GM19023 (cell line): ENCODE results near the gene HNRNPUL2.
A peak's percentile ranks its signal among the peaks of the same experiment; 100 is the strongest.
"Not testable (repeated sequence)": the region's sequence is repeated elsewhere in the genome, so short reads cannot be mapped to it uniquely, and the experiment has no call there.

Experiments used
- ATAC-seq: cut with Tn5 transposase; IDR thresholded peaks from one replicate; pipeline ENCODE4 v1.9.1; 2021; ENCODE audit warnings: mild to moderate bottlenecking, moderate library complexity; ENCODE audit not compliant: unreplicated experiment

HNRNPUL2 gene

DNA sequence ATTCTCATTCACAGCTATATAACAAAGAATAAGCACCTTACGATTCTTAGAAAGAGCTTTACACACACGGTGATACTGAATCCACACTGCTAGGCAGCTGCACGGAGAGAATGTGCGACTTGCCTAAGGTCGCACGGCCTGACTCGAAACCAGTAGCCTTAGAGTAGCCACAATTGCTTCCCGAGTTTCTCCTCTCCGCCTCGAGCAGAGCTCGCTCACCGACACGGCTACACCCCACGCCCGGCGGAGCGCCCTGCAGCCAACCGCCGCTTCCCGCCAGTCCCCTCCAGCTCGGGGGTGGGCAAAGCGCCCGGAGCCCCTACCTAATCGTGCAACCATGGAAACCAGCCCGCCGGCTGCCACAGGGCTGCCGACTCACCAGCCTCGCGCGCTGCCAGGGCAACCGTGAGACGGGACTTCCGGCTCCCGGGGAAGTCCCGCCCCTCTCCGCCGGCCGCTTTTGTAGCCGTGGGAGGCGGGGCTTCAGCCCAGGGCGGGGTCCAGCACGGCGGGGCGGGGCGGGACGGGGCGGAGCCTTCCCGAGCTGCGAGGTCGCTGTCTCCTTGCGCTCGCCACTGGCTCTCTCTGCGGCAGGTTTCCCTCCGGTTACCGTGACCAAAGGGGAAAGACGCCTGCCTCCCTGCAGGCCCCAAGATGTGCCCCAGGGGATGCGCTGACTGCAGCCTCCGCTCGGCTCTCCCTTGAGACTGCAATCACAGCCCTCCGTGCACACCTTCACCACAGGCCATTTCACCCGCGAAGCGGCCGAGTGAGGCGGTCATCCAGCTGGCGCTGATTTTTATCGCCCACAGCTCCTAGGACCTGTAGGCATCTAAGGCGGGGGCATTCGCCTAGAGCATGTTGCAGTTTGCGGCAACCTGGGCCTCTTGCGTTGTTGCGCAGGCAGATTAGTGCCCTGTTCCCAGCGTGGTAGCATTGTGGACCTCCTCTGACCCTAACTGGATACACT is 21.1 kb downstream of the HNRNPUL2 start:
- peak; percentile 55 for ATAC-seq

DNA sequence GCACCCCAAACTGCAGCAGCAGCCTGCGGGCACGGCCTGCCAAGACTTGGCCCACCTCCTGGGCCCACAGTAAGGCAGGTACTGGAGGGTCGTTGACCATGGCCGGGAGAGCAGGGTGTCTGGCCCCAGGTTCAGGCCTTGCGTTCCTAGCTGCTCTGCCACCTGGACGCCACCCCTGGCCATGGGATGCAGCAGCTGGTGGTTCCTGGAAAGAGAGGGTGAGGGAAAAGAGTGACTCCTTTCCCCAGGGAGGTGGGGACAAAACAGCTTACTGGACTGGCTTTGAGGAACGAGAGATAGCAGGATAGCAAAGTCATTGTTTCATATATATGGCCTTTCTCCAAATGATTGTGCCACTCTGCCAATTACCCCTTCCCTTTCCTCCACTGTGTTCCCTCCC is 21.8 kb downstream of the HNRNPUL2 start:
- no peak for ATAC-seq

DNA sequence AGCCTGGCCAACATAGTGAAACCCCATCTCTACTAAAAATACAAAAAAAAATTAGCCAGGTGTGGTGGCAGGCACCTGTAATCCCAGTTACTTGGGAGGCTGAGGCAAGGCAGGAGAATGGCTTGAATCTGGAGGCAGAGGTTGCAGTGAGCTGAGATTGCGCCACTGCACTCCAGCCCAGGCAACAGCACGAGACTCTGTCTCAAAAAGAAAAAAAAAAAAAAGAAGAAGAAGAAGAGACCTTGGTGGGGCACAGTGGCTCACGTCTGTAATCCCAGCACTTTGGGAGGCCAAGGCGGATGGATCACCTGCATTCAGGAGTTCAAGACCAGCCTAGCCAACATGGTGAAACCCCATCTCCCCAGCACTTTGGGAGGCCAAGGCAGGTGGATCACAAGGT is 23.3 kb downstream of the HNRNPUL2 start:
- not testable (repeated sequence) for ATAC-seq

DNA sequence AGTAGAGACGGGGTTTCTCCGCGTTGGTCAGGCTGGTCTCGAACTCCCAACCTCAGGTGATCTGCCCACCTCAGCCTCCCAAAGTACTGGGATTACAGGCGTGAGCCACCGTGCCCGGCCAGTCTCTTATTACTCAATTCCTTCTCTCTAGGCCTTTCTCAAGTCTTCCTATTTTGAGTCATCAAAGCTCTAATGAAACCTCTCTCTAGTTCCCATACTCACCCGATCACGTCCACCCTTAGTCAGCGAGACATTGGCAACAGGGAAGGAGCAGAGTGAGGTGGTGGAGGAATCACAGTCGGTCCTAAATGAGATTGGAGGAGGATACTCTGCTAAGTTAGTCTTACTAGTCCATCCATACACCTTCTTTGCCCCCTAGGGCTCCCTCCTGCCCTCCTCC is 25.0 kb downstream of the HNRNPUL2 start:
- ATAC-seq: no peak

DNA sequence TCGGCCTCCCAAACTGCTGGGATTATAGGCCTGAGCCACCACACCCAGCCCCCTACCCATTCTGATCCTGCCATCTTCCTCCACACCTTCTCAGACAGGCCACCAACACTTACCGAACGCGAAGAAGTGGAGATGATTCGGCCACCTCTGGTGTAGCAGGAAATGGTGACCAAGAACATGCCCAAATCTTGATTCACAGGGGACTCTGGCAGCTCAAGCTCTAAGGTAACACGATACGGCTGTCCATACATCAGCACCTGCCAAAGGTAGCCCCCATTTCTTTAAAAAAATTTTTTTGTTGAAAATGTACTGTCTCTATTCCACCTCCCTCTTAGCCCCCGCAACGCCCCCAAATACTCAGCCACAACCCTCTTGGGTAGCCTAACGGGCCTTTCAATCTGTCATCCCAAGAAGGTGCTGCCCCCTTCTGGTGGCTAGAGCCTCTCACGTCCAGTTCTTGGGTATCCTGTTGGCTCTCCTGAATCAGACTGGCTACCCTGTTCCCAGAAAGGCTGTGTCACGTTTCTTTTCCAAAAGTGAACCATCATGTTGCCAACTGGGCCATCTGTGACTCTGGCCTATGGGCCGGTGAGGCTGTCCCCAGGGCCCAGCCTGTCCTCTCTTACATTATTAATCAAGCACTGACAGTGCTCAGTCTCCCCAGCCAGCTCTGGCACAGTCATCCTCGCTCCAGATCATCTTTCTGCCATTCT is 32.6 kb downstream of the HNRNPUL2 start:
- no peak for ATAC-seq

DNA sequence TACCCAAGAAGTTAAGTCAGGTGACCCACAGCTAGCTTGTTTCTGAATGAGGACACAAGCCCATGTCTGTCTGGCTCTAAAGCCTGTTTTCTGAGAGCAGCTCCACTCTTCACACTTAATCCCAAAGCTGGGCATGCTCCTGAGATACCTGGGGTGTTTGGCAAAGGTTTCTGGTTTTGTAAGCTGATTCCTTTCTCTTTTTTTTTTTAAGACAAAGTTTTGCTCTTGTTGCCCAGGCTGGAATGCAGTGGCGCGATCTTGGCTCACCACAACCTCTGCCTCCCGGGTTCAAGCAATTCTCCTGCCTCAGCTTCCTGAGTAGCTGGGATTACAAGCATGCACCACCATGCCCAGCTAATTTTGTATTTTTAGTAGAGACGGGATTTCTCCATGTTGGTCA is 33.6 kb downstream of the HNRNPUL2 start:
- ATAC-seq: not testable (repeated sequence)

DNA sequence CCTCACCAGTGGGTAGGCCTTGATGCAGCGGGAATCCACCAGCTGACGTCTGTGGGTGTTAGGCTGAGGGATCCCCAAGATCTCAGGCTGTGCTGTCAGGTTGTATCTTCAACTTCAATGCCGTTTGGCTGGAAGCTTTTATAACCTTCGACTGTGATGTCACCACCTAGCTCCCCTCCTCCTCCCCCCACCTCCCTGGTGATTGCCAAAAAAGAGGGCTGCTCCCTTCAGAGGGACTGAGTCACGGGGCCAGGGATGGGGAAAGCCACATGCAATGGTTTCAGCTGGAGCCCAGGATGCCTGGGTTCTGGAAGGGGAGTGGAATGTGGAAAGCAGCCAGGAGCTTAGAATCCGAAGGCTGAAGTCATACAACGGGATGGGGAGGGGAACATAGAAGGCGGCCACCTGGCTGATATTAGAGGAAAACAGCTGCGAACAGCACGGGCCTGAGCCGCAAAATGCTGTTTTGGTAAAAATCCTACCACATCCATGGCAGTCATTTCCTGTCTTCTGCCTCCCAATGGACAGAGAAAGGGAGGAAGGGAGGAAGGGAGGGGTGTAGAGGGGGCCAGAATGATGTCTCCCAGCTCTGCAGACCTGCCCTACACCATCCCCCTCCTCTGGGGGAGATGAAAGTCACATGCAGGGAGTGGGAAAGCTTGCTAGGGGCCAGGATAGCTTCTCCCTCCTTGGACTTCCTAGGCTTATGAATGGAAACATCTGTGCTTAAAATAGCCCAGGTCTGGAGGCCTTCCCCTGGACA is 37.7 kb downstream of the HNRNPUL2 start, which contains the start of gene LRRN4CL:
TSS of gene LRRN4CL (minus strand) at position 110 of the 763 bp plus-strand sequence. CDS start 1,022 bp downstream, outside the sequence.
- ATAC-seq: no peak

DNA sequence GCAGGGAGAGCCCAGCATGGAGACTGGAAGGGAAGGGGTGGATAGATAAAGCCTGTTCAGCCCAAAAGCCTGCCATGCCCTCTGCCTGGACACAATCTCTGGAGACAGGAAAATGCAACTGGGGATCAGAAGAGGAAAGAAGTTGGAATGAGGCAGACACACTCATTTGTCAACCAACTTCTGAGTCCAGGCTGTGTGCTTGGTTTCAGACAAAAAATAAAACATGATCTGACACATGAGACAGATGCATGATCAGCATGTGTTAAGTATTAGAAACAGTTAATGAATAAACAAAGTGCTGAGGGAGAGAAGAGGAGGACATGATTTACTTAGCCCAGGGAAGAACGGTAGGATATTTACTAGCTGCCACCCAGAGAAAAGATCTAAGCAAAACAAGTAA is 38.8 kb downstream of the HNRNPUL2 start:
- no peak for ATAC-seq

DNA sequence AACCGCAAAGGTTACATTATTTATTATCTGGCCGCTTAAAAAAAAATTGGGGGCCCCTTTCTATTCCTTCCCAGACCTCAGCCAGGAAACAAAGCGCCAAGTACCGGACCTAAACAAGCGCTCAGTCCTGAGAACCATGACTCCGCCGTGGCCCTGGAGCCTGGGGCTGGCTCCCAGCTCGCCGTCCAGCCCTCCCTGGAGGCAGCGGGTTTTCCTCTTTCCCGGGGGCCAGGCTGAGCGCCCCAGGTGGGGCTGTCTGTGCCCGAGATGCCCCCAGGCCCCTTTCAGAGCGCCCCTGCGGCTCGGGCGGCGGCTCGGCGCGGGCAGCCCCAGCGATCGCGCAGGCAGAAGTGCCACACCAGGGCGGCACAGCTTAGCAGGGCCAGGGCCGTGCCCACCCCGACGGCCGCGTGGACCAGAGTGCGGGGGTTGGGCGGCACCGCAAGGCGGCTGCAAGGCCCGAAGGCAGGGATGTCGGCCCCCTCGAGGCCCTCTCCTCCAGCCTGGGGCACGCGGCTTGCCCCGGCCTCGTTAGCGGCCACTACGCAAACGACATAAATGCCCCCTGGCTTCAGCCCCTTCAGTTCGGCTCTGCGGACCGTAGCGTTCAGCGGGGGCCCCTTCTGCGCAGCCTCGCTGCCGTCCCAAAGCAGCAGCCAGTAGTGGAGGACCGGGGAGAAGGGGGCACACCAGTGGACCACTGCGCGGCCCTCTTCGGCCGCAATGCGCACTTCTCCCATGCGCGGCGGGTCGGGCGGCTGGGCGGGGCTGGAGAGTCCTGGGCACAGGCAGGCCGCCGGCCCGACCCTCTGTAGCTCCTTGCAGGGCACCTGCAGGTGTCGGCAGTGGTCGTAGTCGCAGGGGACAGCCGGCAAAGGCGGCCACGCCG is 39.5 kb downstream of the HNRNPUL2 start:
- no peak for ATAC-seq

DNA sequence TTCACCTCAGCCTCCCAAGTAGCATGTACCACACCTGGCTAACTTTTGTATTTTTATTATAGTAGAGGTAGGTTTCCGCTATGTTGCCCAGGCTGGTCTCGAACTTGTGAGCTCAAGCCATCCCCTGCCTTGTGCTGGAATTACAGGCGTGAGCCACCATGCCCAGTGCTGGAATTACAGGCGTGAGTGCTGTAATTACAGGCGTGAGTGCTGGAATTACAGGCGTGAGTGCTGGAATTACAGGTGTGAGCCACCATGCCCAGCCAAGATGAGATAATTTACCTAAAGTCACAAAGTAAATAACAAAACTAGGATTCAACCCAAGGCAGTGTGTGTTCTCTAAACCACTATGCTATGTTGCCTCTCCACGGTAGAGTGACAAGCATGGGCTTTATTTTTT is 44.7 kb downstream of the HNRNPUL2 start:
- ATAC-seq: no peak

DNA sequence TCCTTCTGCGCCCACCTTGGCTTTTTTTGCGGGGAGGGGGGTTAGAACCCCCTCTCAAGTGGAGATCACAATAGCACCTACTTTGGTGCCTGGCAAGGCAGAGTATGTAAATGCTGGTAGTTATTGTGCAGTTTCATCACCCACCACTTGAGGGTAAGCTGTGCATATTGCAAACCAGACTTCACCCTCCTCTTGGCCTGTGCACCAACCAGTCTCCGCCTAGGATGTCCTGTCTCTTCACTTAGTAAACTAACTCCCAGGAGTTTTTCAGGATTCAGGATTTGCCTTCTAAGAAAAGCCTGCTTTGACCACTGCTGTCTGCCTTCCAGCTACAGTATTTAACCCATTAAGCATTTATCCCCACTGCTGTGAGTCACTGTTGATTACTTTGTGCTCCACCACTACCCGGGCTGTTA is 46.4 kb downstream of the HNRNPUL2 start:
- ATAC-seq: no peak

DNA sequence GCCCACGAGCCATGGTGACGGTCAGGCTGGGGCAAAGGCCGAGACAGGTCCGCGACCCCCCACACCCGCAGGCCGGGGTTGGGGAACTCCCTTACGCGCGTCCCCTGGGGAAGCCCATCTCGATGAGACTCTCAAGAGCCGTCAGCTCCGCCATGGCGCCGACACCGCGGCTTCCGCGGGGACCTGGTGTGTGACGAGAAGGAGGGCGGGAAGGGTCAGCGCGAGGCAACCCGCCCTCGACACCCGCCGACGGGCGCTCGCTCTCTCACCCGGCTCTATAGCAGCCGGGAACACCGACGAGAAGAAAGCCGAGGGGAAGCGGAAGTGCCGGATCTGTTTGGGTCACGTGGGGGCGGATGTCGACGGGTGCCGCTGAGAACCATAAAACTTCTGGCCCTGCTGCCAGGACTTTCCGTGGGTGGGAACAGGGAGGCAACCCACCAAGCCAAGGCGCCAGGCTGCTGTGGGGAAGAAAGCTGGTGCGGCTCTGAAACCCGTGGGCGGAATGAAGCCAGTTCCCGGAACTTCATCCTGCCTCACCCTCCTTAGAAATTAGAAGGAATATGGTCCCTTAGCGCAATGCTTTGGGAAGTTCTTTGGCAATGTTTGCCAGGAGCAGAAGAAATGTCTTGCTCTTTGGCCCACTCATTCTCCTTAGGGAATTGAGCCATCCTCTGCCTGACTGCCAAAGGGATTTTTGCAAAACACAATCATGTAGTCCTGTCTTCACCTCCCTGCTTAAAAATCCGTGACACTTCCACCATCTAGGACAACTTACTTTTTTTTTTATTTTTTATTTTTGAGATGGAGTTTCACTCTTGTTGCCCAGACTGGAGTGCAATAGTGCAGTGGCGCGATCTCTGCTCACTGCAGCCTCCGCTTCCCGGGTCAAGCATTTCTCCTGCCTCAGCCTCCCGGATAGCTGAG is 48.2 kb downstream of the HNRNPUL2 start, which contains the start of gene UBXN1:
TSS of gene UBXN1 (minus strand) at position 304 of the 927 bp plus-strand sequence. CDS start at position 154, 150 bp downstream.
- ATAC-seq: peak; percentile 59

DNA sequence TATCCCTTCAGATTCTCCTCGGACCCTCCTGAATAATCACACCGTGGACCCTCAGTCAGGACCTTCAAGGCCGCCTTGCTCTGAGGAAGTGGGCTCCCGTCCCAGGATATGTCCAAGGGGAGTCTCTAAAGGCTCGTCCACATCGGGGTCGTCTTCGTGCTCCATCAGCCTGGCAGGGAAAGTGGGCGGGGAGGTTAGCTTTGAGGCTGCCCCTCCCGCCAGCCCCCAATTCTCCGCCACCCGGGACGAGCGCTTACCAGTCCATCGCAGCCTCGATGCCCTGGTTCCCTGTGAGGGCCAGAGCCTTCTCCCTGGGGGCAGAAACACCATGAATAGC is 48.9 kb downstream of the HNRNPUL2 start:
- no peak for ATAC-seq

DNA sequence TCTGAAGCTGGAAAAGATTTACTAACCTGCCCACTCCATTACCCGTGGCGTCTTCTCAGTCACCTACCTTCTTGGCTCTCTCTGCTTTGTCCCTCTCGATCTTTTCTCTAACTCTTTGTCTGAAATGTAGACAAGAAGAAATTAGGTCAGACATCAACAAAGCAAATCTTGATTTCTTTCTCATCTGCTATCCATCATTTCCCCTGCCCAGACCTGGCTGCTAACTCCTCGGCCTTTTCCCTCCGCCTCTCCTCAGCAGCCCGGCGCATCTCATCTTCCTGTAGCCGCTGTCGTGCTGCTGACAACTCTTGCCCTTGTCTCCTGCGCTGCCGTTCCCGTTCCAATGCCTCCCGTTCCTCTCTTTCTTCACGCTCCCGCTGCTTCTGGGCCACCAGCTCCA is 49.5 kb downstream of the HNRNPUL2 start:
- no peak for ATAC-seq

DNA sequence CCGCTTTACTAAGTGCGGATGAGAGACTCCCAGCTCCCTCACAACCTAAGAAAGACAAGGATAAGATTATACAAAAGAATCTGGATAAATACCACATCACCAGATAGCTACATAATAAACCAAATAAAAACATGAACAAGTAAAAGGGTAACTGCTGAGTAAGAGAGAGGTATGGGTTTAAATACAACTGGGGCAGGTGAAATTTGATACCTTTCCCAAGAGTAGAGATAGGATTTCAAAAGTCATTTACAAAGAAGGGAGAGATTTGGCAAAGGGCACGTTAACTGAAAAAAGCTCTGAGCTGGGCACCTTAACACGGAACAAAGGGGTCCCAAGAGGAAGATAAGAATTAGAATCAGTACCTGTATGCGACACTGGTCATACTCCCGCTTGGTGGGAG is 50.1 kb downstream of the HNRNPUL2 start:
- ATAC-seq: no peak

DNA sequence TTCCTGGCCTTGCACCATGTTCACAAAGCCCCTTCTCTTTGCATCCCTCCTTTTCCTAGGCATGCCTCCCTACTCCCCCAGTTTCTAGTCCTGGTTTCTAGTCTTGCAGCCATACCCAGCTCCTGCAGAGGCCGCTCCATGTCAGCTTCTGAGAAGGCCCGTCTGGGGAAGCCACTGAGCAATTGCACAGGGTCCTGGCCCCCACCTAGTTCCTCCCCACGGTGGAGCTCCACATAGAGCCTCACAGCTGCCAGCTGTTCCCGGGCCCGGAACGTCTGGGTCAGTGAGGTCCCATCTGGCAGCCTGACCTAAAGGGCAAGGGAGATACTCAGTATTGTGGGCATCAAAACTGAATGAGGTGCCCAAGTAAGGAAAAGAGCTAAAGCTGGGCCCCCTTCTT is 50.6 kb downstream of the HNRNPUL2 start:
- no peak for ATAC-seq

DNA sequence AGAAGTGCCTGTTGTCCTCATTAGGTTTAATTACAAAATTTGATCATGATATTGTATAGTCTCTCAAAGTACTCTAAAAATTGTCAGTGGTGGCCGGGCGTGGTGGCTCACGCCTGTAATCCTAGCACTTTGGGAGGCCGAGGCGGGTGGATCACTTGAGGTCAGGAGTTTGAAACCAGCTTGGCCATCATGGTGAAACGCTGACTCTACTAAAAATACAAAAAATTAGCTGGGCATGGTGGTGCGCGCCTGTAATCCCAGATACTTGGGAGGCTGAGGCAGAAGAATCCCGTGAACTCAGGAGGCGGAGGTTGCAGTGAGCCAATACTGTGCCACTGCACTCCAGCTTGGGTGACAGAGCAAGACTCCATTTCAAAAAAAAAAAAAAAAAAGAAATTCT is 51.8 kb downstream of the HNRNPUL2 start:
- ATAC-seq: not testable (repeated sequence)

DNA sequence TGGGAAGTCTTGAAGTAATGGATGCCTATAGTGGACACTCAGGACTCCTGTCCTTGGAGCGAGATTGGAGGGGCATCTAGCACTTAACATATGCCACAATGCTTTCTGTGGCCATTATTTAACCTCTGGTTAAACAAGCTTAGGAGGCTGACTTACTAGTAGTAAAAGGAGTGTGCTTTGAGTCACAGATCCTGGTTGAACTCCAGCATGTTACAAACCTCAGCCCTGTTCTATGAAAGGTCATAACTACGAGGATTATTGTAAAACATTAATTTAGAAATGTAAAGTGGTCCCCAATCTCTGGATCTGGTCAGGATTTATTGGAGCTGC is 54.1 kb downstream of the HNRNPUL2 start:
- ATAC-seq: no peak
